Measurements from ENCODE around the gene TRAM2.
"Not testable (repeated sequence)": the region's sequence is repeated elsewhere in the genome, so short reads cannot be mapped to it uniquely, and the experiment has no call there.

TRAM2 gene

DNA sequence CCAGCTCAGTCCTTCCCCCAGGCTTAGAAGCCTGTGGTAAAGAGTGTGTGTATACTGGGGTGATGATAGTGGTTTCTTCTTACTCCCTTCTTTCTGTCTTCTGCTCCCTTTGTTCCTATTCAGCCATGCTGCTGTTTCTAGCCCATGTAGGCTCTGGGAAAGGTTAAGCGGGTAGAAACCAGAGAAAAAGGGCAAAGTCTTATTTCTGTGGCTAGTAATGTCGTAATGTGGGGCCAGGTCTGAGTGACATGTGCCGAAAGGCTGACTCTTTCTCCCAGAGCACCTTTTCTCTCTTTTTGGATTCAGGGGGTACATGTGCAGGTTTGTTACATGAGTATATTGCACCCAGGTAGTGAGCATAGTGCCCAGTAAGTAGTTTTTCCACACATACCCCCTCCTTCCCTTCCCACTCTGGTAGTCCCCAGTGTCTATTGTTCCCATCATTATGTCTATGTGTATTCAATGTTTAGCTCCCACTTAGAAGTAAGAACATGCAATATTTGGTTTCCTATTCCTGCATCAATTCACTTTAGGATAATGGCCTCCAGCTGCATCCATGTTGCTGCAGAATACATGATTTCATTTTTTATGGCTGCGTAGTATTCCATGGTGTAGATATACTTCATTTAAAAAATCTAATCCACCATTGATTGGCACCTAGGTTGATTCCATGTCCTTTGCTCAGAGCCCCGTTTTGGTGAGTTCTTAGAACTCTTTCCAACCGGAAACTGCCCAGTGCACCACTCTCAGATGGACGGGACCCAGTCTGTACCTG lies 82.4 kb downstream of the TRAM2 start:
- DNase-seq (ENCODE audit: low read depth, low spot score), result no peak

DNA sequence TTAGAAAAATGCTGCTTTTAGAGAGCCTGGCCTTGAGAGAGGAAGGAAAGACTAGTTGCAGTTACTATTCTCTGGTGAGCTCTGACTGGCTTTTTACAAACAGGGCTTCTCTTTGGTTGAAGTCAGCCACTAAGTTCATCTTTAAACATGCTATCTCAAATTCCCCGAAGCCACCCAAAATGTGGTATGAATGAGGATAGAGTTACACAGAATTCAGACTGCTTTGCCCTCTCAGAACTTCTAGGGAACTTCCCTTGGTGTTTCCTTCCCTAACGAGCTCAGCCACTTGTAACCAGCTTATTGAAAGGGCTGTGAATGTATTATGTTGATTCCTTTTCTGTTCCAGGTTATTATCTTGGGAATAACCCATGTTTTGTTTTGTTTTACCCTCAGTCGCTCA lies 83.2 kb downstream of the TRAM2 start:
- no peak for DNase-seq (ENCODE audit: low read depth, low spot score)

DNA sequence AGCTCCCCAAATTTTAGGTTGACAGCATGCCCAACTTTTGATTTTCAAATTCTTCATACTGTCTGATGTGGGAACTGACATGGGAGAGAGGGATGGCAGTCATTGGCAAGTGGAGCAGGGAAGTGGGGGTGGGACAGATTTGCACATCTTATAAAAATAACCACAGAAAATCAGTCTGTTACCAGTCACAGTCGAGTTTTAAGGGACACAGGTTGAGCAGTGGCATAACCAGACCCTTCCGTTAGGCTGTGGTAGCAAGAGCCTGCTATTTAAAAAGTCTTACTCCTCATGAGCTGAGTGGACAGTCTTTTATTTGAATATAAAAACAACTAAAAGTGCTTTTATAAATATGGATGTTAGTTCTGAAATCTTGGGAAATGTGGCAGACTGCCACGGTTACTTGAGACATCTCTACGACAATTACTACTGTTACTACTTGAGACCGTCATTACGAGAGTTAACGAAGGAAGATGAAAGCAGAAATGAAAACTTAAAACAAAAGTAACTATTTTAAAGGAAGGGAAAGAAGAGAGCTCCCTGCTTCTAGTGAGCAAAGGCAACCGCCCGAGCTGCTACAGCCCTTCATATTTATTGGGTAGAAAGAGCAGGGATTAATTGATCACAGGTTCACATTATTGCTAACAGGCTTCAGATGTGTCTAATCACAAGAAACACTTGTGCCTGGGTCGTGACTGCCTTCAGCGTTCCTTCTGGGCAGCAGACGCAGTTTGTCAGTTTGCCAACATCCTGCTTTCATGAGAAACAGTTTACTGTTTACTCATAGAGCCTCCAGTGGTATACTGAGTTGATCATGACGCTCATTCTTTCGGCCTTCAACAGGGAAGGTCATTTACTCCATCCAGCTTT lies 85.4 kb downstream of the TRAM2 start:
- DNase-seq (ENCODE audit: low read depth, low spot score), result no peak

DNA sequence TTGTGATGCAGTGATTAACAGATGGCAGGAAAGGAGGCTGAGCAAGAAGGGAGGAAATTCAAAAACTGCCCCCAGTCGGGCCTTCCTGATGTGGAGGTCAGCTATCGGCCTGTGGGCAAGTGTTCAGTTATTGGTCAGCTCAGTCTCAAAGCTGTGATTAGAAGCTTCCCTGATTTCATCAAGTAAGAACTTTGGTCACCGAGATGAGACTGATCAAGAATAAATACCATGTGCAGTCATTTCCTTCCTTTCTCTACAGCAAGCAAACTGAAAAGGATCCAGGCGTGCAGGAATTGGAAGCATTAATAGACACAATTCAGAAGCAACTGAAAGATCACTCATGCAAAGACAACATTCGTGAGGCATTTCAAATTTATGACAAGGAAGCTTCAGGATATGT lies 87.0 kb downstream of the TRAM2 start:
- DNase-seq (ENCODE audit: low read depth, low spot score), result no peak

DNA sequence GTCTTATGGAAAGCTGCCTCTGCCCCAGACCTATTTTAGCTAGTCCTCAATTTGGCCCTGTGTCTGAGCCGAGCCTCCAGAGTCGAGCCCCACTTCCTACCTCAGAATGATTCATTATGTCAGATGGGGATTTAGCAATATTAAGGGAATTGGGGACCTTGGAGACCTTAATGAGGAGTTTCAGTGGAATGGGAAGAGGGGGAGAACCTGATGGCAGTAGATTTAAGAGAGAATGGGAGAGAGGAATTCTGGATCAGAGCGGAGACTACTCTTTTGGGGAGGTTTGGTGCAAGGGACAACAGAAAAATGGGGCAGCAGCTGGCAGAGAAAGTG lies 93.2 kb downstream of the TRAM2 start:
- no peak for DNase-seq (ENCODE audit: low read depth, low spot score)

DNA sequence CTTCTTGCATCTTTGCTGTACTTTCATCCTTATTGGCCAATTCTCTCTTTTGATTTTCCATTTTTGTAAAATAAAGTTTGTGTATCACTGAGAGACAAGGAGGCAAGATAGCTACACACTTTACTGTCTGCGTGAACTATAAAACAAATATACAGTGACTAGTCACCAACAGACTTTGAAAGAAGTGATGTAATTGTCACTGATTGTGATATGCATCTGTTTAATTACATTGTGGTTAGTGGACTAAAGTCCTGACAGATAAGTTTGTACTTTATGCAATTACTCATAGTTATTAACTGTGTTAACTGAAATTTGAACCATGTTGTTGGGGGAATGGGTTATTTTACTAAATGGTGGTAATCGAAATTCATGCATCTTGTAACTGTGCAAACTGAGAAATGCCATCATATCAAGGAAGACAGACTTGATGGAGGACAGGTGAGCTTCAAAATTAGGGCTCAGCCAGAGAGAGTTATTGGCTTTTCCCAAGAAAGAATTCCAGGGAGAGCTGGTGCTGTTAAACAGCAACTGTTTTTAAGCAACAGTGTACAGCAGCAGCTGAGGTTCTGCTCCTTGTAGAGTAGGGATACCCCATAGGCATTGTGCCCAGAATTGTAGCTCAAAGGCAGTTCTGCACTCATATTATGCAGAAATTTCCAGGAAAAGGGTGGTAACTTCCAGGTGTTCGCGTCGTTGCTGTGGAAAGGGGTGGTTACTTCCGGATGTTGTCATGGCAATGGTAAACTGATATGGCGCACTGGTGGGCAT lies 93.8 kb downstream of the TRAM2 start:
- DNase-seq (ENCODE audit: low read depth, low spot score), result no peak

DNA sequence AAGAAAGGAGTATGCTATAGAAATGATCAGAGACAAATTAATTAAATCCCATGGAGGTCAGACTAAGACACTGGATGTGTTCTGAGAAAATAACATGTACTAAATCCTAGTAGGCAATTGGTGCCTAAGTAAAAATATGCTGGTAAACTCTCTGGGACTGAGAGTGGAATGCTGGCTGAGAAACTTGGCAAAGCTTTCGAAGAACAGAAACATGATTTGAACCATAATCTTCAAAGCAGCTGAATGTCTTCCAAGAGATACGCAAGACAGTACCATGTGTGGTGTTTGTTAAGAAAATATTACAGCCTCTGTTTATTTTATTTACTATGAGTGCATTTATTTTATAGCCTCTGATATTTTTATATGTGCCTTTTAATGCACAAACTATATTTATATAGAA lies 101.6 kb downstream of the TRAM2 start:
- DNase-seq (ENCODE audit: low read depth, low spot score), result no peak

DNA sequence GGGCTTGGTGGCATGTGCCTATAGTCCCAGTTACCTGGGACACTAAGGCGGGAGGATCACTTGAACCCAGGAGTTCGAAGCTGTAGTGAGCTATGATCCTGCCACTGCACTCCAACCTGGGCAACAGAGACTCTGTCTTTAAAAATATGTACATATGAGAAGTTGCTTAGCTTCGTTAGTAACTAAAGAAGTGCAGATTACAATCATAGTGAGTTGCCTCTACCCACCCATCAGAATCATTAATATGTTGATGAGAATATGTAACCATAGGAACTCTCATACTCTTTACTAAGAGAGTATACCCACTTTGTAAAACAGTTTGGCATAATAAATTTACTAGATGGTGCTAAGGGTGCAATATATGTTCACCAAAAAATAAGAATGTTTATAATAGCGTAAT lies 102.7 kb downstream of the TRAM2 start:
- no peak for DNase-seq (ENCODE audit: low read depth, low spot score)

DNA sequence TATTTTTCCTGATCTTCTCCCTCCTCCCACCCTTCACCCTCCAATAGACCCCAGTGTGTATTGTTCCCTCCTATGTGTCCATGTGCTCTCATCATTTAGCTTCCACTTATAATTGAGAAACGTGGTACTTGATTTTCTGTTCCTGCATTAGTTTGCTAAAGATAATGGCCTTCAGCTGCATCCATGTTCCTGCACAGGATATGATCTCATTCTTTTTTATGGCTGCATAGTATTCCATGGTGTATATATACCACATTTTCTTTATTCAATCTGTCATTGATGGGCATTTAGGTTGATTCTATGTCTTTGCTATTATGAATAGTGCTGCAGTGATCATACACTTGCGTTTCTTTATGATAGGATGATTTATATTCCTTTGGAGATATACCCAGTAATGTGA lies 115.7 kb downstream of the TRAM2 start:
- not testable (repeated sequence) for DNase-seq (ENCODE audit: low read depth, low spot score)

DNA sequence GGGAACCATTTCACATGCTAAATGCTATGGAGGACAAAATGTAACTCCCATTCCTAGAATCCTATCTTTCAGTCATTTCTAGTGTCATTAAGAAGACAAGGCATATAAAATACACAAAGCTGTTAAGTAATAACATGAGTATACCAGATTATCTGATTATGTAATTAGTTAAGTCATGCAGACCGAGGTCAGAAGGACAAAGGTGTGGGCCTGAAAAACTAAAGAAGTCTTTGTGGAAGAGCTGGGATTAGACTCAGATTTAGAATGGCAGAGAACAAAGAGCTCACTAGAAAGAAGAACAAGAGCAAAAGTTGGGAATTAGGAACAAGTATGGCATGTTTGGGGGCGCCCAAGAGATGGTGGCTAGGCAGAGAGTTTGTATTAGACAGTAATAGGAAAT lies 119.8 kb downstream of the TRAM2 start:
- no peak for DNase-seq (ENCODE audit: low read depth, low spot score)

DNA sequence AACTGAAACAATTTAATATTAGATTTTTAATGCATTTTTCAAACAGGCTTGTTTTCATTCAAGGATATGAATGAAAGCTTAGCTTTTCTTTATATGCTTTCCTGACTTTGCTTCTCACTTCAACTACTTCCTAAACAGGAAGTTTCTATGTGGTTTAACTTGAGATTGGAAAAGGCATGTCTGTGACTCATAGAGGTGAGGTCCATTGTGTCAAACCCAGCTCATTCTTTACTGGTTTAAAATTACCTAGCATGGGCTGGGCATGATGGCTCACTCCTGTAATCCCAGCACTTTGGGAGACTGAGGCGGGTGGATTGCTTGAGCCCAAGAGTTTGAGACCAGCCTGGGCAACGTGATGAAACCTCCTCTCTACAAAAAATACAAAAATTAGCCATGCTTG lies 122.3 kb downstream of the TRAM2 start:
- no peak for DNase-seq (ENCODE audit: low read depth, low spot score)

All from ELF-1 (cell line).